Activated CD8-positive, alpha-beta memory T cell treated with anti-CD3 and anti-CD28 coated beads, Interleukin-2, amount 10 ng/mL, durations not matched to agents 7 days and 5 days (primary cell): Measurements from ENCODE around the gene ATP6V1E1. TPM values are rescaled to one million over a fixed set of nuclear protein-coding genes. Genes with fewer than 3 reads are reported as not detected.

Experiments used
- total RNA-seq, 2 experiments: library from RNA; stranded (reverse); gene quantifications; one replicate each; pipeline ENCODE4 v1.2.3, GENCODE V29; 2021

ATP6V1E1 gene
- total RNA-seq, 2 experiments from 2014 or later = 78.4 to 97.5 TPM

Other genes with a start within 250 kb of the ATP6V1E1 start
- not detected for gene SLC25A18, start 65.3 kb downstream of the ATP6V1E1 start, total RNA-seq
- gene BCL2L13, start 10.0 kb upstream of the ATP6V1E1 start, total RNA-seq = 10 to 100 TPM; 27.6 to 32.7 TPM
- gene BID, start 145.7 kb upstream of the ATP6V1E1 start, total RNA-seq = 10 to 100 TPM; 16.4 to 29.2 TPM